ENCODE results near the gene UNC79.
"Not testable (repeated sequence)": the region's sequence is repeated elsewhere in the genome, so short reads cannot be mapped to it uniquely, and the experiment has no call there.

UNC79 gene

DNA sequence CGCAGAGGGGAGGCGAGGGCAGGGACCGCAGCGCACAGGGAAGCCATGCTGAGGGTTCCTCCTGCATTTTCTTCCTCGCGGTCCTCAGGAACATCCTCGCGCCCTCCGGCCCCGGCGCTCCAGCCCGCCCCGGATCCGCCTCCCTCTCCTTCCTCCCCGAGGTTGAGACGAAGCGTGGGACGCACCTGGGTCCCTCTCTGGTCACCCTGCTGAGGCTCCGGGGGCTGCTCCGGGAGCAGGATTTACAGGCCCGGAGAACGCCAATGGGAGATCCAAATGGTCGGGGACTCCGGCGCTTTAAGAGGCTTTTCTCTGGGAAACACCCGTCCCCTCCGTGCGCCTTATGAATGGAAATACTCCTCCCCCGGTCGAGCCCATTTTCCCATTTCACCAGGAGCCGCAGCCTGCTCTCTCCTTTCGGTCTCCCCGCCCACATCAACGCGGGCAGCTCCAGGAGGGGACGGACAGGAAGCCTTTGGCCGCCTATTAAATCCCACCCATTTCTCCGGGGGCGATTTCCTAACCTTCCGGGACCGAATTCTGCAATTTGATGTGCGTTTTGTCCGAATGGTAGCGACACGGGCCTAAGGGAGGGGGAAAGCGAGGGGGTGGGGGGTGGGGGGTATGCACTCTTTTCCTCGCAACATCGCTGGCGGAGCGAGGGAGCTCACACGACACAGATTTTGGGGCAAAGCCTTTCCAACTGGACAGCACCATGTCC, at the start of gene UNC79:
TSS of gene UNC79 (plus strand) at position 625 of the 721 bp plus-strand sequence. CDS start at position 716, 91 bp downstream.
- no peak for DNase-seq

DNA sequence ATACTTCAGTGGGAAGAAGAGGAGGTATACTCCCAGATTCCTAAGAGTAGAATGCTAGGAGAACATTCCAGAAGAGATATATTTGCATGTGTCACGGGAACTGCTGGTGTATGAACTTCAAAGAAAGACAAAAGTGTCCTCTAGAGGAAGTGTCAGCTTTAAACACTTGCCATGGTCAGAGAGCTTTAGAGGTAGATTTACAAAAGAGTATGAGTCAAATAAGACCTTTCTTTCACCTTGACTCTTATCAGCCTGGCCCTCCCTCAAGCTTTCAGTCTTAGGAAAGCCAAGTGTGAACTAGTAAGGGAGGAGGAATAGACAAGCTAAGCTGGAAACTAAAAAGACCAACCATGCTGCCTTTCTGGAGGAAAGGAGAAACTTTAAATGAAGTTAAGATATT, 49.1 kb upstream of the UNC79 start:
- DNase-seq = no peak

- not testable (repeated sequence) for DNase-seq
These were observed 46.5 kb upstream of the UNC79 start for GRCh38 chr14:93384256-93384655.

DNA sequence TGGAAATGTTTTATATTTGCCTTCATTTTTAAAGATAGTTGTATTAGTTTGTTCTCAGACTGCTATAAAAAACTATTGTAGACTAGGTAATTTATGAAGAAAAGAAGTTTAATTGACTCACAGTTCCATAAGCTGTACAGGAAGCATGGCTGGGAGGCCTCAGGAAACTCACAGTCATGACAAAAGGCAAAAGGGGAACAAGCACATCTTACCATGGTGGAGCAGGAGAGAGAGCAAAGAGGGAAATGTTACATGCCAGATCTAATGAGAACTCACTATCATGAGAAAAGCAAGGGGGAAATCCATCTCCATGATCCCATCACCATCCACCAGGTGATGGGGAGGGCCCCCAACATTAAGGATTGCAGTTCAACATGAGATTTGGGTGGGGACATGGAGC, 35.5 kb upstream of the UNC79 start:
- DNase-seq = no peak

DNA sequence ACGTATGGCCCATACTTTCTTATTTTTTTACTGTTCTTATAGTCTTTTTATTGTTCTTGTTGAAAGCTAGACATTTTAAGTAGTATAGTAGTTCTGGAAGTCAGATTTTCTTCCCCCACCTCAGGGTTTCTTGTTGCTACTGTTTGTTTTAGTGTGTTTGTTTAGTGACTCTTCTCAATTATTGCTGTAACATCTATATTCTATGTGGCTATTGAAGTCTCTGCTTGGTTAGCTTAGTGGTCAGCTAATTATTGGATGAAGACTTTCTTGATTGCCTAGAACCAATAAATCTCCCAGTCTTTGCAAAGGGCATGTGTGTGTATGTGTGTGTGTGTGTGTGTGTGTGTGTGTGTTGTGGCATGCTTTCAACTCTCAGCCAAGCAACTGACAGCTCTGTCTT, 34.3 kb upstream of the UNC79 start:
- DNase-seq = no peak

- DNase-seq = no peak
These were observed 32.2 kb upstream of the UNC79 start for GRCh38 chr14:93398491-93398890.

- no peak for DNase-seq
These were observed 27.8 kb upstream of the UNC79 start for GRCh38 chr14:93402951-93403350.

- no peak for DNase-seq
These were observed 20.7 kb upstream of the UNC79 start for GRCh38 chr14:93410021-93410420.

GRCh38 chr14:93410893-93411292, 19.8 kb upstream of the UNC79 start:
- DNase-seq = no peak

GRCh38 chr14:93425136-93425535, 5.6 kb upstream of the UNC79 start:
- DNase-seq = not testable (repeated sequence)

GRCh38 chr14:93426750-93427149, 4.0 kb upstream of the UNC79 start:
- no peak for DNase-seq

DNA sequence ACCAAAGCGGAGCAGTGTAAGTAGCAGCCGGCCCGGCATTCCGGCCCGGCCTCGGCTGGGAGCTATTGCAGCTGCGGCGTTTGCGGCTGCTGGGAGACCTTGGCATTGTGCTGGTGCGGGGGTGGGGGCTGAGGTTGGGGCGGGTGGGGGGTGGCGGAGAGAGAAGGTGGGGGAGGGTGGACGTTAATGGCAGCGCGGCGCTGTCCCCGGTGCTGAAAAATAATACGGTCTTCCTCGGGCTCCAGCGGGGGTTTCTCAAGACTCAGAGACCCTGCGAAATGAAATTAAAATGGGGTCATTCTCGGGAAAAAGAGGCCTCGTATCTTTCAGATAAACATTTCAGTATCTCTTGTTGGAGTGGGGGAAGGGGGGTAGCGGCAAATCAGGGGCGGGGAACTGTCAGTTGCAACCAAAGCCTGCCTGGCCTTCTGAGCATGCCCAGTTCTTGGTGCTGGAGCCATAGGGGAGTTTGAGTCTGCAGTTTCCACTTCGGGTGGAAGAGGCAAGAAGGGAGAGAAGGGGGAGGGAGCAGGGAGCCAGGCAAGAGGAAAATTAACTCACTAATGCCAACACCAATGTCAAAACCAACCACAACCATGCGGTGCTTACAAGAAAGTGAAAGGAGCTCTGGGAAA, 414 bp downstream of the UNC79 start:
- DNase-seq = no peak

- DNase-seq = no peak
These were observed 23.5 kb downstream of the UNC79 start for GRCh38 chr14:93454224-93454623.

GRCh38 chr14:93456356-93456755, 25.6 kb downstream of the UNC79 start:
- DNase-seq = no peak

DNA sequence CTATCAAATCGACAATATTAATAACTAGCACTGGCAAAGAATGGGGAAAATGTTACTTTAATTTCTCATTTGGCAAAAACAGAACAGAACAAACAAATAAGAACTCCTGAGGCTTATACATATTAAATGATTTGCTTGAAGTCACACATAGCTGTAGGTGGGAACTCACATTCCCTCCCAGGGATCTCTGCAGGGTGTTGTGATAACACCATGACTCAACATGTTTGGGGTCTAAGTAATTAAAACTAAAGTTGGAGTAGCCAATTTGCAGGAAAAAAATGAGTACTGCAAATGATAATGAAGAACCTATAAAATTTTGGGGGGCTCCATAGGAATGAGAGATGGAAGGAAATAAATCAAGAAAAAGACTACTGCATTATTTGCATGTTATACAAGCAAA, 27.5 kb downstream of the UNC79 start:
- no peak for DNase-seq

DNA sequence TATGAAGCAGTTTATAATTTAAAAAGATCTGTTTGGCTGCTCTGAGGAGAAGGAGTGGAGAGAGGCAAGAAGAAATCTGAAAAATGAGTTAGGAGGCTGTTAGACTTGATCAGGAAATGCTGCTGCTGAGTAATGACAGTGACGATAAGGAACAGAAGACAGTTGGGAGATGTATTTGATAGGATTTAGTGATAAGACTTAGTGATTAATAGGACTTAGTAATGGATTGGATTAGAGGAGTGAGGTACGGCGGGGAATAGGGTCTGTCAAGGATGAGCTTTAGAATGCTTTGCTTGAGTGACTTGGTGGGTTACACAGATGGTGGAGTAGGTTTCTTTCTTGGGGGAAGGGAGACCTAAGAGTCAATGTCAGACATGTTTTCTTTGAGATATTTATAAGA, 31.7 kb downstream of the UNC79 start:
- DNase-seq = no peak

DNA sequence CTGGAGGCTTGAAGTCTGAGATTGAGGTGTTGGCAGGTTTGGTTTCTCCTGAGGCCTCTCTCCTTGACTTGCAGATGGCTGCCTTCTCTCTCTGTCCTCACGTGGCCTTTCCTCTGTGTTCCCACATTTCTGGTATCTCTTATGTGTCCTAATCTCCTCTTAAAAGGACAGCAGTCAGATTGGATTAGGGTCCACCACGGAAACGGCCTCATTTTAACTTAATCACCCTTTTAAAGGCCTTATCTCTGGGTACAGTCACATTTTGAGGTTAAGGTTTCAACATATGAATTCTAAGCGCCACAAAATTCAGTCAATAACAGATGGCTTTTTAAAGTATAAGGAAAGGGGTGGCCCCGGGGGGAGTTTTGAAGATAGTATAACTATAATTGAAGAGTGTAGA, 33.5 kb downstream of the UNC79 start:
- no peak for DNase-seq

- no peak for DNase-seq
These were observed 44.7 kb downstream of the UNC79 start for GRCh38 chr14:93475471-93475870.

GRCh38 chr14:93476305-93476704, 45.6 kb downstream of the UNC79 start:
- no peak for DNase-seq

DNA sequence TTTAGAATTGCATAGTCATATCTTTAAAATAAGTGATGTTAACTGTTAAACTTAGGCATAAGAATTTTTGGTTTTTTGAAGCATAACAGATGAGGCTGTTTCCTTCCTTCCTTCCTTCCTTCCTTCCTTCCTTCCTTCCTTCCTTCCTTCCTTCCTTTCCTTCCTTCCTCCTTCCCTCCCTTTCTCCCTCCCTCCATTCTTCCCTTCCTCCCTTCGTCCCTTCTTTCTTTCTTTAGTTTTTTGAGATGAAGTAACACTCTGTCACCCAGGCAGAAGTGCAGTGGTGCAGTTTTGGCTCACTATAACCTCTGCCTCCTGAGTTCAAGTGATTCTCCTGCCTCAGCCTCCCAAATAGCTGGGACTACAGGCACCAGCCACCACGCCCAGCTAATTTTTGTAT, 48.3 kb downstream of the UNC79 start:
- not testable (repeated sequence) for DNase-seq

DNA sequence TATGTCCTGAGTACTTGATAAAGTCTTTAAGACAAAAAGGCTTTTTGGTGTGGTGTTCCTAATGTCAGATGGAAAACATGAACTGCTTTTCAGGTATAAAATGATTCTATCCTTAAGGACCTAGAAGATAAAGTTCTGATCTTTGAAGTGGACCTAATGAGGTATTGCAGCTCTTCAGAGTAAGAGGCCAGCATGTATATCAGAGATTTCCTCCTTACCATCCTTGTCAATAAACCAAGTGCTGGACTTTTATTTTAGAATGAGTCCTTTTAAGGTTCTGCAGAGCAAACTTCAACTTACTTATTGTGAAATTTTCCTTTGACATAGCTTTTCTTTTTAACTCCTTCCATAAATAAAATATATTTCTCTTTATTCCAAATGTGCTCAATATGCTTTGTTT, 50.1 kb downstream of the UNC79 start:
- DNase-seq = no peak

- no peak for DNase-seq
These were observed 51.0 kb downstream of the UNC79 start for GRCh38 chr14:93481758-93482157.

DNA sequence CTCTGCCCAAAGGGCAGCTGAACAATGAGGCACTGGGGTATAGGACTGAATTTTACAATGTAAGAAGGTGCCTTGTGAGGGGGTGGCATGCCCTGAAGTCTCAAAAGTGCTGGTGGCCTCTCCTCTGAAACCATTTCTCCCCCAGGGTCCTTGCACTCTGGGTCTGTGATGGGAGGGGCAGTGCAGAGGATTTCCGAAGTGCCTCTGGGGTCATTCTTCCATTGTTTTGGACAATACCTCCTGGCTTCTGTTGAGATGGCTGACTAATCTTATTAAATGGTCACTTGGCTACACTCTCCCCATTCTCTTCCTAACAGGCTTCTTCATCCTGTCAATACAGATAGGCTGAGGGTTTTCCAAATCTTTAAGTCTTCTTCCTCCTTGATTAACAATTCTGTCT, 59.3 kb downstream of the UNC79 start:
- DNase-seq = no peak

DNA sequence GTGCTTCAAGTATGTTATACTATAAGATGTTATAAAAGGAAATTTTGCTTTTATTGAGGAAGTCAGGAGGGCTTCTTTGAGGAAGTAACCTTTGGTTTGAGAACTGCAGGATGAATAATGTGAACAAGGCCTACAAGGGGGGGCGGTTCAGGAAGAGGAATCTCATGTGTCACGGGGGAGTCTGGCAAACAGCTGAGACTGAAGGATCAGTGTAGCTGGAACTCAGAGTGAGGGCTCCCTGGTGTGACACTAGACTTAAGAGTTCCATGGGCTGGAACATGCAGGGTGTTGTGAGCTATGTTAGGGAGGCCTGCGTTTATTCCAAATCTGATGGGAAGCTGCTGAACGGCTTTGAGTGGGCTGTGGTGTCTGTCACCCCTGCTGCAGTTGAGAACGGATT, 62.3 kb downstream of the UNC79 start:
- DNase-seq = no peak

- DNase-seq = not testable (repeated sequence)
These were observed 62.9 kb downstream of the UNC79 start for GRCh38 chr14:93493622-93494021.

Measured in DMS 273 treated with DMSO at 0.1 percent for 48 hours (cell line).